Transverse colon (tissue), 4 donors: ENCODE results near the gene TGIF2. TPM values are rescaled to one million over a fixed set of nuclear protein-coding genes. Genes with fewer than 3 reads are reported as not detected.

Experiments used
- small RNA-seq, 4 donors: library from RNA; depleted of rRNA; stranded (forward); fragments of <200 nt; gene quantifications; one replicate each; pipeline ENCODE3, GENCODE V24; 2016
- total RNA-seq, 4 donors: library from RNA; depleted of rRNA; stranded (reverse); fragments of >200 nt; gene quantifications; one replicate each; pipeline ENCODE4 v1.1.0, GENCODE V29; 2016

TGIF2 gene
- total RNA-seq, 4 donors from 2014 or later = 0.75 to 130 (median 3.9) TPM

Small RNA genes within 50 kb of the gene (small RNA-seq; reads per million reads assigned to genes)
- gene RF00017 = 0 reads per million in 4 donors

Other genes starting within 250 kb of the TGIF2 start
- 100 to 1,000 TPM; 156 to 974 (median 332) TPM for gene MYL9, start 32.1 kb upstream of the TGIF2 start, total RNA-seq
- 100 to 1,000 TPM in 2 of 4 donors, 10 to 100 TPM in 2; 42.2 to 136 (median 102) TPM for gene RAB5IF, start 32.2 kb downstream of the TGIF2 start, total RNA-seq
- gene SLA2, start 72.6 kb downstream of the TGIF2 start, total RNA-seq = 1 to 10 TPM in 1 of 4 donors, under 1 TPM in 1, not detected in 2; 0.48 to 2.6 TPM
- 10 to 100 TPM in 3 of 4 donors, 1 to 10 TPM in 1; 1.9 to 54.7 (median 33.1) TPM for gene NDRG3, start 172.5 kb downstream of the TGIF2 start, total RNA-seq
- 1 to 10 TPM in 3 of 4 donors, under 1 TPM in 1; 0.40 to 9.8 (median 5.1) TPM for gene DSN1, start 200.2 kb downstream of the TGIF2 start, total RNA-seq